T-helper 1 cell treated with Interleukin-12 subunit alpha and Interleukin-12 subunit beta and Interleukin-4 antibody, amounts not matched to agents 30 μg/mL and 1 μg/mL, for 36 hours (primary cell): ENCODE data around the gene TADA3.

Source experiments
- H3K27ac Mint-ChIP-seq: one replicate; pipeline ENCODE4 v1.8.0; 2021; ENCODE audit warnings: mild to moderate bottlenecking, mixed read lengths
- H3K27me3 Mint-ChIP-seq: one replicate; pipeline ENCODE4 v1.8.0; 2021; ENCODE audit warnings: low read depth, mixed read lengths
- H3K36me3 Mint-ChIP-seq: one replicate; pipeline ENCODE4 v1.8.0; 2021; ENCODE audit warnings: low read depth, mixed read lengths
- H3K4me1 Mint-ChIP-seq: one replicate; pipeline ENCODE4 v1.8.0; 2021; ENCODE audit warnings: low read depth, mixed read lengths
- H3K4me3 Mint-ChIP-seq: one replicate; pipeline ENCODE4 v1.8.0; 2021; ENCODE audit warnings: mild to moderate bottlenecking, moderate library complexity, mixed read lengths
- H3K9me3 Mint-ChIP-seq: one replicate; pipeline ENCODE4 v1.8.0; 2021; ENCODE audit warnings: mixed read lengths

The TADA3 gene

GRCh38 chr3:9800529-9800928 is 8.3 kb upstream of the TADA3 start:
- H3K4me3 Mint-ChIP-seq = no peak overlapping the region
- peaks cover 55% of the 10 kb centered on the region for H3K36me3 Mint-ChIP-seq
- H3K27ac Mint-ChIP-seq = no peak overlapping the region

GRCh38 chr3:9797196-9797945 is 5.1 kb upstream of the TADA3 start:
- no peak overlapping the region for H3K4me3 Mint-ChIP-seq
- H3K36me3 Mint-ChIP-seq = peaks cover 47% of the 10 kb centered on the region
- no peaks in the 10 kb centered on the region for H3K27me3 Mint-ChIP-seq
- H3K9me3 Mint-ChIP-seq = no peaks in the 10 kb centered on the region
- peaks cover 25% of the 10 kb centered on the region for H3K4me1 Mint-ChIP-seq
- no peak overlapping the region for H3K27ac Mint-ChIP-seq

More at GRCh38 chr3:9800529-9800928, 8.3 kb upstream of the TADA3 start:
- Mint-ChIP-seq H3K9me3 (no peaks in the 10 kb centered on the region), H3K4me1 (peaks cover 19% of the 10 kb centered on the region), H3K27me3 (no peaks in the 10 kb centered on the region)

GRCh38 chr3:9795207-9795606 is 2.9 kb upstream of the TADA3 start:
- H3K27me3 Mint-ChIP-seq = no peaks in the 10 kb centered on the region
- peaks cover 49% of the 10 kb centered on the region for H3K36me3 Mint-ChIP-seq
- no peaks in the 10 kb centered on the region for H3K9me3 Mint-ChIP-seq
- H3K4me3 Mint-ChIP-seq = peak overlapping the region; percentile 59
- H3K27ac Mint-ChIP-seq = peak overlapping the region; percentile 43
- H3K4me1 Mint-ChIP-seq = peaks cover 41% of the 10 kb centered on the region

GRCh38 chr3:9794400-9794799 is 2.1 kb upstream of the TADA3 start:
- Mint-ChIP-seq H3K36me3 (peaks cover 49% of the 10 kb centered on the region), H3K27me3 (no peaks in the 10 kb centered on the region), H3K9me3 (no peaks in the 10 kb centered on the region), H3K4me1 (peaks cover 43% of the 10 kb centered on the region), H3K4me3 (peak overlapping the region; percentile 99), H3K27ac (peak overlapping the region; percentile 47)

GRCh38 chr3:9793161-9793781 is 998 bp upstream of the TADA3 start:
- peaks cover 53% of the 10 kb centered on the region for H3K36me3 Mint-ChIP-seq
- peak overlapping the region; percentile 99 for H3K4me3 Mint-ChIP-seq
- no peaks in the 10 kb centered on the region for H3K27me3 Mint-ChIP-seq
- peaks cover 45% of the 10 kb centered on the region for H3K4me1 Mint-ChIP-seq
- H3K27ac Mint-ChIP-seq = peak overlapping the region; percentile 99
- no peaks in the 10 kb centered on the region for H3K9me3 Mint-ChIP-seq

GRCh38 chr3:9791790-9792404 is 376 bp downstream of the TADA3 start:
- peak overlapping the region; percentile 99 for H3K27ac Mint-ChIP-seq
- H3K4me1 Mint-ChIP-seq = peaks cover 45% of the 10 kb centered on the region
- H3K36me3 Mint-ChIP-seq = peaks cover 50% of the 10 kb centered on the region
- H3K4me3 Mint-ChIP-seq = peak overlapping the region; percentile 99
- H3K27me3 Mint-ChIP-seq = no peaks in the 10 kb centered on the region
- H3K9me3 Mint-ChIP-seq = no peaks in the 10 kb centered on the region

- peak overlapping the region; percentile 99 for H3K4me3 Mint-ChIP-seq
- no peaks in the 10 kb centered on the region for H3K27me3 Mint-ChIP-seq
- H3K27ac Mint-ChIP-seq = no peak overlapping the region
- H3K4me1 Mint-ChIP-seq = peaks cover 42% of the 10 kb centered on the region
- H3K36me3 Mint-ChIP-seq = peaks cover 56% of the 10 kb centered on the region
- no peaks in the 10 kb centered on the region for H3K9me3 Mint-ChIP-seq
These were observed 1.1 kb downstream of the TADA3 start for GRCh38 chr3:9791127-9791526.

- Mint-ChIP-seq H3K36me3 (peaks cover 55% of the 10 kb centered on the region), H3K9me3 (no peaks in the 10 kb centered on the region), H3K27ac (peak overlapping the region; percentile 60), H3K27me3 (no peaks in the 10 kb centered on the region), H3K4me1 (peaks cover 29% of the 10 kb centered on the region), H3K4me3 (no peak overlapping the region)
These were observed 4.6 kb downstream of the TADA3 start for GRCh38 chr3:9787714-9788113.

GRCh38 chr3:9786825-9787669 is 5.2 kb downstream of the TADA3 start:
- peak overlapping the region; percentile 60 for H3K27ac Mint-ChIP-seq
- H3K36me3 Mint-ChIP-seq = peaks cover 60% of the 10 kb centered on the region
- H3K9me3 Mint-ChIP-seq = no peaks in the 10 kb centered on the region
- H3K4me3 Mint-ChIP-seq = no peak overlapping the region
- H3K27me3 Mint-ChIP-seq = no peaks in the 10 kb centered on the region
- peaks cover 33% of the 10 kb centered on the region for H3K4me1 Mint-ChIP-seq

- no peaks in the 10 kb centered on the region for H3K9me3 Mint-ChIP-seq
- no peaks in the 10 kb centered on the region for H3K27me3 Mint-ChIP-seq
- no peak overlapping the region for H3K4me3 Mint-ChIP-seq
- peaks cover 59% of the 10 kb centered on the region for H3K36me3 Mint-ChIP-seq
- no peak overlapping the region for H3K27ac Mint-ChIP-seq
- peaks cover 31% of the 10 kb centered on the region for H3K4me1 Mint-ChIP-seq
These were observed 6.0 kb downstream of the TADA3 start for GRCh38 chr3:9786209-9786739.

- peaks cover 30% of the 10 kb centered on the region for H3K4me1 Mint-ChIP-seq
- H3K27me3 Mint-ChIP-seq = no peaks in the 10 kb centered on the region
- no peaks in the 10 kb centered on the region for H3K9me3 Mint-ChIP-seq
- no peak overlapping the region for H3K4me3 Mint-ChIP-seq
- H3K36me3 Mint-ChIP-seq = peaks cover 62% of the 10 kb centered on the region
- no peak overlapping the region for H3K27ac Mint-ChIP-seq
These were observed 6.7 kb downstream of the TADA3 start for GRCh38 chr3:9785602-9786001.

GRCh38 chr3:9784965-9785364 is 7.3 kb downstream of the TADA3 start:
- peaks cover 31% of the 10 kb centered on the region for H3K4me1 Mint-ChIP-seq
- no peaks in the 10 kb centered on the region for H3K9me3 Mint-ChIP-seq
- H3K4me3 Mint-ChIP-seq = no peak overlapping the region
- H3K27ac Mint-ChIP-seq = no peak overlapping the region
- H3K36me3 Mint-ChIP-seq = peaks cover 59% of the 10 kb centered on the region
- H3K27me3 Mint-ChIP-seq = no peaks in the 10 kb centered on the region

GRCh38 chr3:9783954-9784353 is 8.3 kb downstream of the TADA3 start:
- Mint-ChIP-seq H3K27ac (no peak overlapping the region), H3K4me1 (peaks cover 38% of the 10 kb centered on the region), H3K4me3 (no peak overlapping the region), H3K36me3 (peaks cover 56% of the 10 kb centered on the region), H3K27me3 (no peaks in the 10 kb centered on the region), H3K9me3 (no peaks in the 10 kb centered on the region)

- Mint-ChIP-seq H3K27ac (no peak overlapping the region), H3K9me3 (no peaks in the 10 kb centered on the region), H3K36me3 (peaks cover 52% of the 10 kb centered on the region), H3K4me1 (peaks cover 47% of the 10 kb centered on the region), H3K27me3 (no peaks in the 10 kb centered on the region), H3K4me3 (no peak overlapping the region)
These were observed 9.5 kb downstream of the TADA3 start for GRCh38 chr3:9782770-9783169.
